ENCODE results near the gene RIPOR2. TPM values are rescaled to one million over a fixed set of nuclear protein-coding genes. Genes with fewer than 3 reads are reported as not detected.
"Not testable (repeated sequence)": the region's sequence is repeated elsewhere in the genome, so short reads cannot be mapped to it uniquely, and the experiment has no call there.

The RIPOR2 gene
- total RNA-seq, 1 donor from 2014 or later = 9.9 TPM

DNA sequence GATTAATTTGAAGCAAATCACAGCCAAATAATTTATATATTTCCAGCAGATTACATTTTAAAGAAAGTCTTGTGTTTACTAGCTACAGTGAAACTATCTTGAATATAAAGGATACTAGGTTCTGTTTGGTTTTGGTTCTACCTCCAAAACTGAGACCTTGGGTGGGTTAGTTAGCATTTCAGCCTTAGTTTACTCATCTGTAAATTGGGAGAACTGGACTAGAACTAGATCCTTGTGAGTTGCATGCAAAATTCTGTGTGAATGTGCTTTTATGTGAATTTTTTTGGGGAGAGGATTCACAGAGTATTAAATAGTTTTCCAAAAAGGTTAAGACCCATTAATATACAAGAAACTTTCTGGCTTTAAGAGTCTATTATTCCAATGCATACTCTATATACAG is 156.9 kb downstream of the RIPOR2 start:
- H3K27ac ChIP-seq (ENCODE audit: low read depth, low read length) = no peak overlapping the region
- no peak overlapping the region for H3K9ac ChIP-seq (ENCODE audit: low read depth in 1 of 3, low read length in 3 of 3)
- H3K36me3 ChIP-seq (ENCODE audit: control insufficient read depth in 3 of 3, insufficient read depth in 3 of 3, low read length in 3 of 3) = peaks cover 2 to 13% (median 4%) of the 10 kb centered on the region in 3 donors
- H3K9me3 ChIP-seq (ENCODE audit: control insufficient read depth in 3 of 3, low read length in 3 of 3) = no peaks in the 10 kb centered on the region
- peaks cover 2 to 14% (median 9%) of the 10 kb centered on the region in 3 donors for H3K4me1 ChIP-seq (ENCODE audit: control insufficient read depth in 3 of 3, insufficient read depth in 3 of 3, low read length in 3 of 3)
- H3K4me3 ChIP-seq (ENCODE audit: low read length in 3 of 3) = no peak overlapping the region
- H3K27me3 ChIP-seq (ENCODE audit: control insufficient read depth in 3 of 3, insufficient read depth in 3 of 3, low read length in 3 of 3) = no peaks in the 10 kb centered on the region

DNA sequence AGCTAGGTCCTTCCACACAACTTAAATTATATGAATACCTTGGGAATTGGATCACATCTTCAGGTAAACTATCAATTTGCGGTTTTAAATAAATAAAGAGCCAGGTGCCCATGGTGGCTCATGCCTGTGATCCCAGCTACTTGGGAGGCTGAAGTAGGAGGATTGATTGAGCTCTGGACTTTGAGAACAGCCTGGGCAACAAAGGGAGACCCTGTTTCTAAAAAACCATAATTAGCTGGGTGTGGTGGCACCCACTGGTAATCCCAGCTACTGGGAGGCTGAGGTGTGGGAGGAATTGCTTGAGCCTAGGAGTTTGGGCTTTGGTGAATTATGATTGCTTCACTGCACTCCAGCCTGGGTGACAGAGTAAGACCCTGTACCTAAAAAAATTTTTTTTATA is 157.6 kb downstream of the RIPOR2 start:
- Histone ChIP-seq H3K27ac (ENCODE audit: low read depth, low read length) (no peak overlapping the region), H3K9me3 (ENCODE audit: control insufficient read depth in 3 of 3, low read length in 3 of 3) (no peaks in the 10 kb centered on the region), H3K36me3 (ENCODE audit: control insufficient read depth in 3 of 3, insufficient read depth in 3 of 3, low read length in 3 of 3) (peaks cover 2 to 13% (median 4%) of the 10 kb centered on the region in 3 donors), H3K9ac (ENCODE audit: low read depth in 1 of 3, low read length in 3 of 3) (no peak overlapping the region), H3K4me3 (ENCODE audit: low read length in 3 of 3) (no peak overlapping the region), H3K4me1 (ENCODE audit: control insufficient read depth in 3 of 3, insufficient read depth in 3 of 3, low read length in 3 of 3) (peaks cover 2 to 14% (median 9%) of the 10 kb centered on the region in 3 donors), H3K27me3 (ENCODE audit: control insufficient read depth in 3 of 3, insufficient read depth in 3 of 3, low read length in 3 of 3) (no peaks in the 10 kb centered on the region)

DNA sequence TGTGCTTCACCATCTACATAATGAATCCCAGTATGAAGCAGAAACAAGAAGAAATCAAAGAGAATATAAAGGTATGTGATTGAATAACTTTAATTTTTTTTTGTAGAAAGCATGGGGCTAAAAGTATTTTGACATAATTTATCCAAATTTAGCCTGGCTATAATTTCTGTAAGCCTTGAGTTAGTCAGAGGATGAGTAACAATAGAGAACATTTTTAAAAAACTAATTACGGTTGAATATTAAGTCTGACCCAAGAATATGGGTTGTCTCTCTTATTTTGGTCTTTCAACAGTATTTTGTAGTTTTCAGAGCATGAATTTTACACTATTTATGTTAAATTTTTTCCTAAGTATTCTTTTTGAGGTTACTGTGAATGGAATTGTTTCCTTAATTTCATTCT is 158.5 kb downstream of the RIPOR2 start:
- Histone ChIP-seq H3K9ac (ENCODE audit: low read depth in 1 of 3, low read length in 3 of 3) (no peak overlapping the region), H3K4me1 (ENCODE audit: control insufficient read depth in 3 of 3, insufficient read depth in 3 of 3, low read length in 3 of 3) (peaks cover 2 to 14% (median 9%) of the 10 kb centered on the region in 3 donors), H3K27ac (ENCODE audit: low read depth, low read length) (no peak overlapping the region), H3K4me3 (ENCODE audit: low read length in 3 of 3) (no peak overlapping the region), H3K9me3 (ENCODE audit: control insufficient read depth in 3 of 3, low read length in 3 of 3) (no peaks in the 10 kb centered on the region), H3K27me3 (ENCODE audit: control insufficient read depth in 3 of 3, insufficient read depth in 3 of 3, low read length in 3 of 3) (no peaks in the 10 kb centered on the region), H3K36me3 (ENCODE audit: control insufficient read depth in 3 of 3, insufficient read depth in 3 of 3, low read length in 3 of 3) (peaks cover 0 to 8% (median 2%) of the 10 kb centered on the region in 3 donors)

DNA sequence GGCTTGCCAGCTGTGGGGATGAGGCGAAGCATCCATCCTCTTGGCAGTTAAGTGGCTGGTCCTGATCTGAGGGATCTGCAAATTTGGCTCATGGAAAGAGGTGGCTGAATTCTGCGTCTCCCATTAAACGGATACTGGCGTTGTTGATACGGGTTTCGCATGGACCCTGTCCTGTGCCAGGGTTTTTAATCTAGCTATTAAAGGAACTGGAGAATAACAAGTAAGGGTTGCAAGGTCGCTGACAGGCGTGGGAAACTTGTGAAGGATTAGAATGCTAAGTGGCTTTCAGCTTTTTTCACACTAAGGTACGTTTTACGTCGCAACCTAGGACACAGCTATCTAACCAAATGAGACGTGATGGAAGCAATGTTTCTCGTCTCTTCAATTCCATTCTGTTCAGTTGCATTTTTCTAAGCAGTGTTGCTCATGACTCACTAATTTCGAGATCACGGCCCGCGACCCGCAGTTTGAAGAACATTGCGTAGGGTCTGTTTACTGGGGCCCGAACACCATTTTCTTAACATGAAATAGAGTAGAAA is 160.2 kb downstream of the RIPOR2 start:
- Histone ChIP-seq H3K27me3 (ENCODE audit: control insufficient read depth in 3 of 3, insufficient read depth in 3 of 3, low read length in 3 of 3) (no peaks in the 10 kb centered on the region), H3K36me3 (ENCODE audit: control insufficient read depth in 3 of 3, insufficient read depth in 3 of 3, low read length in 3 of 3) (peaks cover 0 to 2% (median 1%) of the 10 kb centered on the region in 3 donors), H3K4me3 (ENCODE audit: low read length in 3 of 3) (peak overlapping the region; percentile 96 to 100 (median 100)), H3K9me3 (ENCODE audit: control insufficient read depth in 3 of 3, low read length in 3 of 3) (no peaks in the 10 kb centered on the region), H3K27ac (ENCODE audit: low read depth, low read length) (peak overlapping the region; percentile 4), H3K9ac (ENCODE audit: low read depth in 1 of 3, low read length in 3 of 3) (peak overlapping the region; percentile 78 to 99 (median 97)), H3K4me1 (ENCODE audit: control insufficient read depth in 3 of 3, insufficient read depth in 3 of 3, low read length in 3 of 3) (peaks cover 2 to 14% (median 9%) of the 10 kb centered on the region in 3 donors)

DNA sequence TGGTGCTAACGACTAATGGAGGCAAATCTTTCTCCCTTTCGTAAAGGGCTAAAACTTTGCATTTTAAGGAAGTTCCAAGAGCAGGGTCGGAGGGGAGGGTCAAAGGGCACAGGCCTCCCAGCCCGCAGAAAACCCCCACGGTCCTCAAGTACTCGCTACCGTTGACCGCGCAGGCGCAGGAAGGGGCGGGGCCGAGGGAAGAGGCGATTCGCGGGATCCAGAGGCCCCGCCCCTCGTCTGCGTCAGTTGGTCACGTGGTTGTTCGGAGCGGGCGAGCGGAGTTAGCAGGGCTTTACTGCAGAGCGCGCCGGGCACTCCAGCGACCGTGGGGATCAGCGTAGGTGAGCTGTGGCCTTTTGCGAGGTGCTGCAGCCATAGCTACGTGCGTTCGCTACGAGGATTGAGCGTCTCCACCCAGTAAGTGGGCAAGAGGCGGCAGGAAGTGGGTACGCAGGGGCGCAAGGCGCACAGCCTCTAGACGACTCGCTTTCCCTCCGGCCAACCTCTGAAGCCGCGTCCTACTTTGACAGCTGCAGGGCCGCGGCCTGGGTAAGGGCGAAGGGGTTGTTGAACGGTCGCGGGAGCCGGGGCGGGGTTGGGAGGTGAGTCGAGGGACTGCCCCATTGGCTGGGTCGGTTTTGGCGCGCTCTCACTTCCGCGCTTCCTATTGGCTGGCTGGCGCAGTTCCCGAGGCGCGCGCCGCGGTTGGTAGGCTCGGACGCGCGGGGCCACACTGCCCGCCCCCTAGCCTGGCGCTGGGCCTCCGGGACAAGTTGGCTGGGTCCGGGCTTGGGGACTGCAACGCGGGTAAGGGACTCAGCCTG is 160.9 kb downstream of the RIPOR2 start, which contains the start of gene GMNN:
Gene GMNN, plus strand, starts transcription at position 242 of the 824 bp plus-strand sequence. CDS start 2,310 bp downstream, outside the sequence.
- H3K27ac ChIP-seq (ENCODE audit: low read depth, low read length) = peak within 1 kb of the TSS; percentile 82
- H3K27me3 ChIP-seq (ENCODE audit: control insufficient read depth in 3 of 3, insufficient read depth in 3 of 3, low read length in 3 of 3) = no peaks in the 10 kb centered on the region
- H3K9ac ChIP-seq (ENCODE audit: low read depth in 1 of 3, low read length in 3 of 3) = peak within 1 kb of the TSS; percentile 78 to 99 (median 97)
- H3K36me3 ChIP-seq (ENCODE audit: control insufficient read depth in 3 of 3, insufficient read depth in 3 of 3, low read length in 3 of 3) = peaks cover 0 to 2% (median 0%) of the 10 kb centered on the region in 3 donors
- no peaks in the 10 kb centered on the region for H3K9me3 ChIP-seq (ENCODE audit: control insufficient read depth in 3 of 3, low read length in 3 of 3)
- peaks cover 2 to 14% (median 9%) of the 10 kb centered on the region in 3 donors for H3K4me1 ChIP-seq (ENCODE audit: control insufficient read depth in 3 of 3, insufficient read depth in 3 of 3, low read length in 3 of 3)
- peak within 1 kb of the TSS; percentile 96 to 100 (median 100) for H3K4me3 ChIP-seq (ENCODE audit: low read length in 3 of 3)

DNA sequence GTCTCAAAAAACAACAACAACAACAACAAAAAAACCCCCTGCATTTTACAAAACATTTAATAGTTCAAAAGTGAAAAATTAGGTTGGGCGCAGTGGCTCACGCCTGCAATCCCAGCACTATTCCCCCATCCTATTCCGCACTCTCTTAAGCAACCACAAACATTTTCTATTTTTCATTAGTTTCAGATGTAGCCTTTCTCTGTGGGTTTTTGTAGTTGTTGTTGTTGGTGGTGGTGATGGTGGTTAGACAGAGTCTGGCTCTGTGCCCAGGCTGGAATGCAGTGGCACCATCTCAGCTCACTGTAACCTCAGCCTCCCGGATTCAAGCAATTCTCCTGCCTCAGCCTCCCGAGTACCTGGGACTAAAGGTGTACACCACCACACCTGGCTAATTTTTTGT is 167.4 kb downstream of the RIPOR2 start:
- Histone ChIP-seq H3K4me3 (ENCODE audit: low read length in 3 of 3) (no peak overlapping the region), H3K9ac (ENCODE audit: low read depth in 1 of 3, low read length in 3 of 3) (no peak overlapping the region), H3K36me3 (ENCODE audit: control insufficient read depth in 3 of 3, insufficient read depth in 3 of 3, low read length in 3 of 3) (no peaks in the 10 kb centered on the region), H3K27ac (ENCODE audit: low read depth, low read length) (no peak overlapping the region), H3K4me1 (ENCODE audit: control insufficient read depth in 3 of 3, insufficient read depth in 3 of 3, low read length in 3 of 3) (no peaks in the 10 kb centered on the region), H3K27me3 (ENCODE audit: control insufficient read depth in 3 of 3, insufficient read depth in 3 of 3, low read length in 3 of 3) (no peaks in the 10 kb centered on the region), H3K9me3 (ENCODE audit: control insufficient read depth in 3 of 3, low read length in 3 of 3) (no peaks in the 10 kb centered on the region)

DNA sequence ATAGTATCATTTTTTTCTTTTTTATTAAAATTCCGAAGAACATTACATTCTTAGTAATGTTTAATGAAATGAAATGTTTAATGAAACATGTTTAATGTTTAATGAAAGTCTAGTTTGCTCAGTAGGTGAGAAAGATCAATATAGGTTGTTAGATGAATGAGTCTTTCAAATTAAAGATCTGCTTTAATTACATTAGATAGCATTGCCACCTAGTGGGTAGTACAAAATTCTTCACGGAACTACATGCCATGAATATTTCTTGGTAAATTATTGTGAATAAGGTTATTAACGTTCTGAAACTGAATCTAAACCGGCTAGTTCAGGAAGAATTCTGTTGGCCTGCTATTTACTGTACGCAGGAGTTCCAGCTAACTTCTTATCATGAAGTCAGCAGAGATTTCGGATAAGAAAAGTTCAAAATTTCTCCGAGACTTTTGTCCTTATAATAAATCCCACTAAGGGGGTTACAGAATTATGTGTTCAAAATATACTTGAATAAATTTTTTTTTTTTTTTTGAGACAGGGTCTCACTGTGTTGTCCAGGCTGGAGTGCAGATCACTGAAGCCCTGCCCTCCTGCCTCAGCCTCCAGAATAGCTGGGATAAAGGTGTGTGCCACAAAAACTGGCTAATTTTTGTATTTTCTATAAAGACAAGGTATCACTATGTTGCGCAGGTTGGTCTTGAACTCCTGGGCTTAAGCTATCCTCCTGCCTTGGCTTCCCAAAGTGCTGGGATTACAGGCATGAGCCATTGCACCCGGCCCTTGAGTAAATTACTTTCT is 168.9 kb downstream of the RIPOR2 start:
- H3K9ac ChIP-seq (ENCODE audit: low read depth in 1 of 3, low read length in 3 of 3) = no peak overlapping the region
- no peaks in the 10 kb centered on the region for H3K27me3 ChIP-seq (ENCODE audit: control insufficient read depth in 3 of 3, insufficient read depth in 3 of 3, low read length in 3 of 3)
- no peaks in the 10 kb centered on the region for H3K9me3 ChIP-seq (ENCODE audit: control insufficient read depth in 3 of 3, low read length in 3 of 3)
- H3K27ac ChIP-seq (ENCODE audit: low read depth, low read length) = no peak overlapping the region
- no peaks in the 10 kb centered on the region for H3K36me3 ChIP-seq (ENCODE audit: control insufficient read depth in 3 of 3, insufficient read depth in 3 of 3, low read length in 3 of 3)
- H3K4me3 ChIP-seq (ENCODE audit: low read length in 3 of 3) = no peak overlapping the region
- no peaks in the 10 kb centered on the region for H3K4me1 ChIP-seq (ENCODE audit: control insufficient read depth in 3 of 3, insufficient read depth in 3 of 3, low read length in 3 of 3)

DNA sequence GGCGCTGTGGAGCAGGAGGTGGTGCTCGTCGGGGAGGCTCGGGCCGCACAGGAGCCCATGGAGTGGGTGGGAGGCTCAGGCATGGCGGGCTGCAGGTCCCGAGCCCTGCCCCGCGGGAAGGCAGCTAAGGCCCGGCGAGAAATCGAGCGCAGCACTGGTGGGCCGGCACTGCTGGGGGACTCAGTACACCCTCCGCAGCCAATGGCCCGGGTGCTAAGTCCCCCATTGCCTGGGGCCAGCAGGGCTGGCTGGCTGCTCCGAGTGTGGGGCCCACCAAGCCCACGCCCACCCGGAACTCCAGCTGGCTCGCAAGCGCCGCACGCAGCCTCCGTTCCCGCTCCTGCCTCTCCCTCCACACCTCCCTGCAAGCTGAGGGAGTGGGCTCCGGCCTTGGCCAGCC is 169.8 kb downstream of the RIPOR2 start:
- not testable (repeated sequence) for H3K4me1 ChIP-seq (ENCODE audit: control insufficient read depth in 3 of 3, insufficient read depth in 3 of 3, low read length in 3 of 3); H3K9me3 ChIP-seq (ENCODE audit: control insufficient read depth in 3 of 3, low read length in 3 of 3); H3K27ac ChIP-seq (ENCODE audit: low read depth, low read length); H3K27me3 ChIP-seq (ENCODE audit: control insufficient read depth in 3 of 3, insufficient read depth in 3 of 3, low read length in 3 of 3); H3K4me3 ChIP-seq (ENCODE audit: low read length in 3 of 3); H3K9ac ChIP-seq (ENCODE audit: low read depth in 1 of 3, low read length in 3 of 3); H3K36me3 ChIP-seq (ENCODE audit: control insufficient read depth in 3 of 3, insufficient read depth in 3 of 3, low read length in 3 of 3)

DNA sequence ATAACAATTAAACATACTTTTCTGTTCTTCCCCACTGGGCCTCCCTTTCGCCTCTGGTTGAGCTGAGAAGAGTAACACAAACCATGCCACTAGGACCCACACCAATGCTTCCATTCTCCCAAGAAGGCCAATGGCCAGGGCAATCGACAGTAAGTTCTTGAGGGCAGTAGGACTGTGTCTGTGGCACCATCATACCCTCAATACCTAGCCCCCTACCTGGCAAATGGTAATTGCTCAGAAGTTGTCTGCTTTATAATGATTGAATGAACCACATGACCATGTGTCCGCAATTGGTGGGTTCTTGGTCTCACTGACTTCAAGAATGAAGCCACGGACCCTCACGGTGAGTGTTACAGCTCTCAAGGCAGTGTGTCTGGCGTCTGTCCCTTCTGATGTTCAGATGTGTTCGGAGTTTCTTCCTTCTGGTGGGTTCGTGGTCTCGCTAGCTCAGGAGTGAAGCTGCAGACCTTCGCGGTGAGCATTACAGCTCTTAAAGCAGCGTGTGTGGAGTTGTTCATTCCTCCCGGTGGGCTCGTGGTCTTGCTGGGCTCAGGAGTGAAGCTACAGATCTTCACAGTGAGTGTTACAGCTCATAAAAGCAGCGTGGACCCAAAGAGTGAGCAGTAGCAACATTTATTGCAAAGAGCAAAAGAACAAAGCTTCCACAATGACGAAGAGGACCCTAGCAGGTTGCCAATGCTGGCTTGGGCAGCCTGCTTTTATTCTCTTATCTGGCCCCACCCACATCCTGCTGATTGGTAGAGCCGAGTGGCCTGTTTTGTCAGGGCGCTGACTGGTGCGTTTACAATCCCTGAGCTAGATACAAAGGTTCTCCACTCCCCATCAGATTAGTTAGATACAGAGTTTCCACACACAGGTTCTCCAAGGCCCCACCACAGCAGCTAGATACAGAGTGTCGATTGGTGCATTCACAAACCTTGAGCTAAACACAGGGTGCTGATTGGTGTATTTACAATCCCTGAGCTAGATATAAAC is 170.6 kb downstream of the RIPOR2 start:
- not testable (repeated sequence) for H3K4me3 ChIP-seq (ENCODE audit: low read length in 3 of 3); H3K4me1 ChIP-seq (ENCODE audit: control insufficient read depth in 3 of 3, insufficient read depth in 3 of 3, low read length in 3 of 3); H3K36me3 ChIP-seq (ENCODE audit: control insufficient read depth in 3 of 3, insufficient read depth in 3 of 3, low read length in 3 of 3); H3K27me3 ChIP-seq (ENCODE audit: control insufficient read depth in 3 of 3, insufficient read depth in 3 of 3, low read length in 3 of 3); H3K27ac ChIP-seq (ENCODE audit: low read depth, low read length); H3K9me3 ChIP-seq (ENCODE audit: control insufficient read depth in 3 of 3, low read length in 3 of 3); H3K9ac ChIP-seq (ENCODE audit: low read depth in 1 of 3, low read length in 3 of 3)
